ENCODE data around the gene ANGPTL2. TPM values are rescaled to one million over a fixed set of nuclear protein-coding genes. Genes with fewer than 3 reads are reported as not detected.

ANGPTL2 gene
- polyA plus RNA-seq, 1 of the 3 experiments (the other 2 are of a cell fraction), result 12.3 TPM

DNA sequence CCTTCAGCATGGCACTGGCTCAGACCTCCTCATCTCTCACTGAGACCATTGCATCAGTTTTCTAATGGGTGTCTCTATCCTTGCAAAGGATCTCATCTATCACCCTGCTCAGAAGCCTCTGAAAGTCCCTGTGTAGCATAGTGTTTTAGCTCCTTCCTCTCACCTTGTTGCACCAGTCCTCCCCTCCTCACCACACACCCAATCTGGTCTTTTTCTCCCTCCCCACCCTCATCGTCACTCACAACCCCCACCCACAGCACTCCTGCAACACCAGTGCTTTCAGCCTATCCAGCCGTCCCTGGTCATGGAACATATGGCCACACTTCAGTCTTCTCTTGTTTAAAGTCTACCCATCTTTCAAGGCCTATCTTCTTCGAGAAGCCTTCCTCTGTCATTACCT is 74.5 kb downstream of the ANGPTL2 start:
- no peak for DNase-seq
- no peak overlapping the region for H3K9ac ChIP-seq
- TF ChIP-seq TEAD4 (IDR thresholded peaks at IDR 0.05; ENCODE audit: borderline replicate concordance, insufficient read depth) (no peak), TCF12 (IDR thresholded peaks at IDR 0.05) (no peak), NFIC (IDR thresholded peaks at IDR 0.05; ENCODE audit: borderline replicate concordance) (no peak), CHD2 (IDR thresholded peaks at IDR 0.05; ENCODE audit: low read length, partially characterized antibody) (no peak), EZH2phosphoT487 (IDR thresholded peaks at IDR 0.05; ENCODE audit: borderline replicate concordance, low read depth) (no peak), RXRA (IDR thresholded peaks at IDR 0.05; ENCODE audit: borderline replicate concordance, low read depth) (no peak), JUND (IDR thresholded peaks at IDR 0.05) (no peak), USF1 (IDR thresholded peaks at IDR 0.05; ENCODE audit: borderline replicate concordance, low read depth) (no peak)
- TF ChIP-seq, protein P1, sequence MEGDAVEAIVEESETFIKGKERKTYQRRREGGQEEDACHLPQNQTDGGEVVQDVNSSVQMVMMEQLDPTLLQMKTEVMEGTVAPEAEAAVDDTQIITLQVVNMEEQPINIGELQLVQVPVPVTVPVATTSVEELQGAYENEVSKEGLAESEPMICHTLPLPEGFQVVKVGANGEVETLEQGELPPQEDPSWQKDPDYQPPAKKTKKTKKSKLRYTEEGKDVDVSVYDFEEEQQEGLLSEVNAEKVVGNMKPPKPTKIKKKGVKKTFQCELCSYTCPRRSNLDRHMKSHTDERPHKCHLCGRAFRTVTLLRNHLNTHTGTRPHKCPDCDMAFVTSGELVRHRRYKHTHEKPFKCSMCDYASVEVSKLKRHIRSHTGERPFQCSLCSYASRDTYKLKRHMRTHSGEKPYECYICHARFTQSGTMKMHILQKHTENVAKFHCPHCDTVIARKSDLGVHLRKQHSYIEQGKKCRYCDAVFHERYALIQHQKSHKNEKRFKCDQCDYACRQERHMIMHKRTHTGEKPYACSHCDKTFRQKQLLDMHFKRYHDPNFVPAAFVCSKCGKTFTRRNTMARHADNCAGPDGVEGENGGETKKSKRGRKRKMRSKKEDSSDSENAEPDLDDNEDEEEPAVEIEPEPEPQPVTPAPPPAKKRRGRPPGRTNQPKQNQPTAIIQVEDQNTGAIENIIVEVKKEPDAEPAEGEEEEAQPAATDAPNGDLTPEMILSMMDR (IDR thresholded peaks at IDR 0.05), result no peak
- no peaks in the 10 kb centered on the region for H4K20me1 ChIP-seq (ENCODE audit: insufficient read depth)
- H3K9me2 ChIP-seq, result no peaks in the 10 kb centered on the region
- no peaks in the 10 kb centered on the region for H3K27me3 ChIP-seq (ENCODE audit: insufficient read depth)
- no peaks in the 10 kb centered on the region for H3K36me3 ChIP-seq (replicated peaks in 1 of 2; ENCODE audit: control insufficient read depth in 1 of 2, insufficient read depth in 2 of 2, low read length in 1 of 2)
- no peaks in the 10 kb centered on the region for H3K9me3 ChIP-seq
- no peak overlapping the region for H2AFZ ChIP-seq (ENCODE audit: low read depth)
- ChIA-PET CTCF (no interaction called here), POLR2A (no interaction called here)
- H3F3A ChIP-seq (replicated peaks; ENCODE audit: insufficient read depth), result no peaks in the 10 kb centered on the region
- WGBS (ENCODE audit: low lambda C conversion rate), result 93% methylated on average over 3 of the region's 3 CpGs
- no peaks in the 10 kb centered on the region for H3K79me2 ChIP-seq (ENCODE audit: insufficient read depth)
- H3K4me3 ChIP-seq (ENCODE audit: low read depth in 2 of 2, low read length in 1 of 2), result no peak overlapping the region
- no peak overlapping the region for H3K27ac ChIP-seq (ENCODE audit: low read depth in 2 of 2, low read length in 1 of 2)
- no peak overlapping the region for H3K4me2 ChIP-seq
- peaks cover 2 to 13% of the 10 kb centered on the region in 2 experiments; a peak in 2 of 4 replicates for H3K4me1 ChIP-seq (ENCODE audit: control insufficient read depth in 1 of 2, insufficient read depth in 2 of 2, low read depth in 1 of 2, low read length in 1 of 2)

- peaks cover 0 to 11% of the 10 kb centered on the region in 2 experiments; a peak in 1 of 4 replicates for H3K4me1 ChIP-seq (ENCODE audit: control insufficient read depth in 1 of 2, insufficient read depth in 2 of 2, low read depth in 1 of 2, low read length in 1 of 2)
- no peak overlapping the region for H3K9ac ChIP-seq
- H3K9me3 ChIP-seq, result no peaks in the 10 kb centered on the region
- no peaks in the 10 kb centered on the region for H3F3A ChIP-seq (replicated peaks; ENCODE audit: insufficient read depth)
- H3K9me2 ChIP-seq, result no peaks in the 10 kb centered on the region
- H2AFZ ChIP-seq (ENCODE audit: low read depth), result no peak overlapping the region
- no peak overlapping the region for H3K4me3 ChIP-seq (ENCODE audit: low read depth in 2 of 2, low read length in 1 of 2)
- CTCF ChIA-PET, result no interaction called here
- no peaks in the 10 kb centered on the region for H3K79me2 ChIP-seq (ENCODE audit: insufficient read depth)
- POLR2A ChIA-PET, result no interaction called here
- no peaks in the 10 kb centered on the region for H3K27me3 ChIP-seq (ENCODE audit: insufficient read depth)
- no peaks in the 10 kb centered on the region for H3K36me3 ChIP-seq (replicated peaks in 1 of 2; ENCODE audit: control insufficient read depth in 1 of 2, insufficient read depth in 2 of 2, low read length in 1 of 2)
- 82% methylated on average over 1 of the region's 1 CpG for WGBS (ENCODE audit: low lambda C conversion rate)
- H4K20me1 ChIP-seq (ENCODE audit: insufficient read depth), result no peaks in the 10 kb centered on the region
- no peak overlapping the region for H3K27ac ChIP-seq (ENCODE audit: low read depth in 2 of 2, low read length in 1 of 2)
- DNase-seq, result no peak
- TF ChIP-seq JUND (IDR thresholded peaks at IDR 0.05) (no peak), MXI1 (IDR thresholded peaks at IDR 0.05; ENCODE audit: low read depth, low read length) (no peak), CHD2 (IDR thresholded peaks at IDR 0.05; ENCODE audit: low read length, partially characterized antibody) (no peak), FOSL2 (IDR thresholded peaks at IDR 0.05; ENCODE audit: borderline replicate concordance, low read depth) (no peak), EZH2phosphoT487 (IDR thresholded peaks at IDR 0.05; ENCODE audit: borderline replicate concordance, low read depth) (no peak), USF1 (IDR thresholded peaks at IDR 0.05; ENCODE audit: borderline replicate concordance, low read depth) (no peak), SIN3A (IDR thresholded peaks at IDR 0.05; ENCODE audit: borderline replicate concordance, low read depth, low read length) (no peak), RAD21 (IDR thresholded peaks at IDR 0.05; ENCODE audit: low read length) (no peak), RXRA (IDR thresholded peaks at IDR 0.05; ENCODE audit: borderline replicate concordance, low read depth) (no peak), RCOR1 (IDR thresholded peaks at IDR 0.05; ENCODE audit: low read length) (no peak), FOXM1 (IDR thresholded peaks at IDR 0.05; ENCODE audit: low read depth) (no peak), RFX5 (IDR thresholded peaks at IDR 0.05; ENCODE audit: low read length) (no peak), EP300 (IDR thresholded peaks at IDR 0.05; ENCODE audit: borderline replicate concordance in 1 of 2, low read depth in 1 of 2, low read length in 1 of 2) (no peak), TCF12 (IDR thresholded peaks at IDR 0.05) (no peak), POLR2AphosphoS5 (IDR thresholded peaks at IDR 0.05; ENCODE audit: low read depth, low read length) (no peak), GABPA (IDR thresholded peaks at IDR 0.05; ENCODE audit: low read depth) (no peak)
- TF ChIP-seq, protein P1 (IDR thresholded peaks at IDR 0.05), result no peak
- no peak overlapping the region for H3K4me2 ChIP-seq
Observed at GRCh38 chr9:127045148-127045547, 77.3 kb downstream of the ANGPTL2 start.

All from SK-N-SH (cell line).